Suppressor macrophage treated with lipopolysaccharide for 1 hour (primary cell): ENCODE results near the gene CATSPER1.

Experiments used
- DNase-seq, 3 donors: peaks; one replicate each; pipeline ENCODE4 v3.0.0-alpha.2; 2020 to 2022

CATSPER1 gene

DNA sequence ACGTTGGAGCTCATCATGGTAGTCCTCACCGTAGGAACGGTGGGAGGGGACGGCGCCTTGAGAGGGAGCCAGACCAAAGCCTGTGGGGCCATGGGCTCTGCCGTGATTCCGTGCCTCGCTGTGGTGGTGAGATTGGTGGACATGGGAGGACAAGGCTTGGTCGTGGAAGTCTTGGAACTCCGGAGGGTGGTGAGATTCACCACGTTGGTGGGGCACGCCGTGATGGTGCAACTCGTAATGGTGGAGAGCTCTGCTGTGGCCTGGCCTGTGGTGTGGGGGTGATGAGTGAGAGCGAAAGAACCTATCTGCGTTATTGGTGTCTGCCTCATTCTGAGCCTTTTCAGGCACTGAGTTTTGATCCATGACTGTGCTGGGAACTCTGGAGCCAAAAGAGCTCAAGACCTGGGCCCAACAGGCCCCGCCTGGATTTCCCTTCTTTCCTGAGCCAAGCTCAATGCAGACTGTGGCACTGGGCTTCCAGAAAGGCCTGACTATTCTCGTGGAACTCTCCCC, at the start of gene CATSPER1:
CATSPER1 (minus strand) TSS at position 463 of the 513 bp plus-strand sequence; CDS start at position 363, 100 bp downstream.
- peak in 1 of 3 donors; percentile 13 for DNase-seq

DNA sequence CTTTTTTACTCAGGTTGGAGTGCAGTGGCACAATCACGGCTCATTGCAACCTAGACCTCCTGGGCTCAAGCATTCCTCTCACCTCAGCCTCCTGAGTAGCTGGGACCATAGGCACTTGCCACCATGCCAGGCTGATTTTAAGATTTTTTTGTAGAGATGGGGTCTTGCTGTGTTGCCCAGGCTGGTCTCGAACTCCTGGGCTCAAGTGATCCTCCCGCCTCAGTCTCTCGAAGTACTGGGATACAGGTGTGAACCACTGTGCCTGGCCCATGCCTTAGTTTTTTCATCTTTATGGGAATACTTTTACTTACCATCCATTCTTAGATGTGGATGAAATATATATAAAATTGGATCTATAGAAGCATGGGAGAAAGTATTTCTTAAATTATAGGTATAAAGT, 49.0 kb upstream of the CATSPER1 start:
- no peak for DNase-seq

DNA sequence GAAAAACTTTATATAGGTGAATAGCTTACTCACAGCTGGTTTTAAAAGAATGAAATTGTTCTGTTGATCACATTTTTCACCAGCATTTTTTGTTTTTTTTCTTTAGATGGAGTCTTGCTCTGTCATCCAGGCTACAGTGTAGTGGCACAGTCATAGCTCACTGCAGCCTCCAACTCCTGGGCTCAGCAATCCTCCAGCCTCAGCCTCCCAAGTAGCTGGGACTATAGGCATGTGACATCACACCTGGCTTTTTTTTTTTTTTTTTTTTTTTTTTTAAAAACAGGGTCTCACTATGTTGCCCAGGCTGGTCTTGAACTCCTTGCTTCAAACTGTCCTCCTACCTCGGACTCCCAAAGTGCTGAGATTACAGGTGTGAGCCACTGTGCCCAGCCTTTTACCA, 47.4 kb upstream of the CATSPER1 start:
- DNase-seq: no peak

DNA sequence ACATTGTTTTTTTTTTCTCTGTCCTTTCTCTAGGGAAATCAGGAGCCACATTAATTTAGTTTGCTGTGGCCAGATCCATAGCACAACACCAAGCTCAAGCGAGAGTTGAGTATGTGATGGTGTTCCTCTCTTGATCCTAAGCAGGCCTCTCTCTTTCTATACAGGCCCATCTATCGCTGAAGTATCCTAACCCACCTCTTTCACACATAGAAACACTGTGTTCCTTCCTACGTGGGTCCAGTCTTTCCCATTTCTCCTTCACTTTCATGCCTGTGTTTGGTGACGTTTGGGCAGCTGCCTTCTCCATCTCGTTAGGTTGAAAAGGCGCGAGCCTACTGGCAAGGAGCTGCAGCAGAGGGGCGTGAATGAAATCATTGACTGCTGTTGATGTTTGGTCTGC, 46.2 kb upstream of the CATSPER1 start:
- DNase-seq: no peak

DNA sequence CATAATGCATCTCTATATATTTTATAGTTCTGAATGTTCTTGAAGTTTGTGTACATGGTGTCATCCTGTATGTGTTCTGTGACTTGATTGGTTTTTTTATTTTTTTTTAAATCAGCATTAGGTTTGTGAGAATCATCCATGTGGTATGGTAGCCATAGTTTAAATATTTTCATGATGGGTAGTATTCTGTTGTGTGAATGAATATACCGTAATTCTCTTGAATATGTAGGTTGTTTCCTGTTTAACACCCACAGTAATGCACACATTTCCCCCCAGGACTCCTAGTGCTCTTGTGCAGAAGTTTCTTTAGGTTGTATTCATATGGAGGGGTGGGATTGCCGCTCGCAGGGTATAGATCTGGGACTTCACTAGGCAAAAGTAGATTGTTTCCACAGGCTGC, 45.8 kb upstream of the CATSPER1 start:
- no peak for DNase-seq

DNA sequence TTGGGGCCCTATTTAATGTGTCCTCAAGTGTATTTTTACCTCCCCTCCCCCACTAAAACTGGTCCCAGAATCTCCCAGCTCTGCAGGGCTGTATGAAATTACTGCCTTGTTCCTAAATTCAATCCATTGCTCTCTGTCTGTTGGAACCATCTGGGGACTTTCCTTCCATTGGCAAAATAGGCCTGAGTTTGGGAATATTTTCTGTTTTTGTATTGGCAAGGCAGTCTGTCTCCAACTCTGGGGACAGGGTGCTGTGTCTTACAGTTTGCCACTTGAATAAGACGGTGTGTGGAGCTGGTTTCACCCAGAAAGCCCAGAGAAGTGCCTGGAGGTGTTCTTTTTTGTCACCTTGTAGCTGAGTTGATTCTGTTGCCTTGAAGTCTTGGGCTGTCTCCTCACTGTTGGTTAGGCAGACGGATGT, 45.1 kb upstream of the CATSPER1 start:
- peak in 1 of 3 donors; percentile 19 for DNase-seq

DNA sequence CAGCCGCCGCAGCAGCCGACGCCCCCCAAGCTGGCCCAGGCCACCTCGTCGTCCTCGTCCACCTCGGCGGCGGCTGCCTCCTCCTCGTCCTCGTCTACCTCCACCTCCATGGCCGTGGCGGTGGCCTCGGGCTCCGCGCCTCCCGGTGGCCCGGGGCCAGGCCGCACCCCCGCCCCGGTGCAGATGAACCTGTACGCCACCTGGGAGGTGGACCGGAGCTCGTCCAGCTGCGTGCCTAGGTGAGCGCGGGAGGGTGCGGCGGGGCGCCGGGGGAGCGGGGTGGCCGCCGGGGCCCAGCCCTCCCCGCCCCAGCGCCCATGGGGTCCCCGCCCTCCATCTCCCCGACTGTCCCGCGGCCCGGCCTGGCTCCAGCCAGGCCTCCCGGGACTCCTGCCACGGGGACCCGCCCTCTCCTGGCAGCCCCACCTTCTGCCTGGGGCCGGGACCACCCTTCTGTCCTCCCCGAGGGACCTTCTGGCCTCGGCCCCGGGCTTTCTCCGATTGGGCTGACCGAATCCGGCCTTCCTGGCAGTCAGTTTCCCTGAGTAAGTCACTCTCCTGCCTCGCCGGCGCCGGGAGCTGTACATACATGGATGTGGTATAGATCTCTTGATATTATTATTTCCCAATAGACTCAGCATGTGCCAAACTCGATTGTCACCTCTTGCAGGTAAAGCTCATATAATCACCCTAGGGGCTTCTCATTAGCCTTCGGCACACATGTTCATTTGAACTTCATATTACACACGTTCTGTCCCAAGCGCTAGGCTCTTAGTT, 44.5 kb upstream of the CATSPER1 start:
- DNase-seq: peak in 2 of 3 donors; percentile 25 to 49

DNA sequence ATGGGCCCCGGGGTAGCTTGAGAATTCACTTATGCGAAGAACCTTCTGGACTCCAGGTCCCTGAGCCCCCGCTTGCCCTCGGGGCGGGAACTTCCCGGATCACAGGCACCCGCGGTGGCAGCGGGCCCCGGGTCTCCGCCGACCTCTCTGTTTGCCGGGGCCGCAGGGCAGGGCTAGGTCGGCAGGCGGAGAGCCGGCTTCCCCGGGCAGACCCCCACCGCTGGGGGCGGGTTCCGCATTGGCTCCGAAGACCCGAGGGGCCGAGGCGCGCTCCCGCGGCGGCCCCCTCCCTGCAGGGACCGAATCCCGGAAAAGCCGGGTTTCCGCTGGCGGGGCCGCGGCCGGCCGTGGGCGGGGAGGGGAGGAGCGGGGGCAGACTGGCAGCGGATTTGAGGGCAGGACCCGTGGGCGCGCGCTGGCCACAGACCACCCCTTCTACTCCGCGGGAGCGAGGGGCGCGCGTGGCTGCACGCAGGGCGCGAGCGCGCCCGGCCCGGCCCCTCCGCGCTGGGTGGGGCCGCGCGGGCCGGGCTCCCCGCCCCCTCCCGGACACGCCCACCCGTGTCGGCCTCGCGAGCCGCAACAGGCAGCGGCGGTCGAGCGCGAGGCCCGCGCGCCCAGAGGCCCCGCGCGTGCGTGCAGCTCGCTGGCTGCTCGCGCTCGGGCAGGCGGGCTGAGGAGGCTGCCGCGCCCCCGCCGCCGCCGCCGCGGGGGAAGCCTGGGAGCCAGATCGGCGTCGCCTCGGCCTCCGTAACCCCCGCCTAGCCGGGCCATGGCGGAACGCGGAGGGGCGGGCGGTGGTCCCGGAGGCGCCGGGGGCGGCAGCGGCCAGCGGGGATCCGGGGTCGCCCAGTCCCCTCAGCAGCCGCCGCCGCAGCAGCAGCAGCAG, 43.7 kb upstream of the CATSPER1 start, which contains the start of gene PACS1:
PACS1 (plus strand) TSS at position 558 of the 889 bp plus-strand sequence; CDS start at position 773, 215 bp downstream.
- DNase-seq: peak; percentile 74 to 93 (median 87)

DNA sequence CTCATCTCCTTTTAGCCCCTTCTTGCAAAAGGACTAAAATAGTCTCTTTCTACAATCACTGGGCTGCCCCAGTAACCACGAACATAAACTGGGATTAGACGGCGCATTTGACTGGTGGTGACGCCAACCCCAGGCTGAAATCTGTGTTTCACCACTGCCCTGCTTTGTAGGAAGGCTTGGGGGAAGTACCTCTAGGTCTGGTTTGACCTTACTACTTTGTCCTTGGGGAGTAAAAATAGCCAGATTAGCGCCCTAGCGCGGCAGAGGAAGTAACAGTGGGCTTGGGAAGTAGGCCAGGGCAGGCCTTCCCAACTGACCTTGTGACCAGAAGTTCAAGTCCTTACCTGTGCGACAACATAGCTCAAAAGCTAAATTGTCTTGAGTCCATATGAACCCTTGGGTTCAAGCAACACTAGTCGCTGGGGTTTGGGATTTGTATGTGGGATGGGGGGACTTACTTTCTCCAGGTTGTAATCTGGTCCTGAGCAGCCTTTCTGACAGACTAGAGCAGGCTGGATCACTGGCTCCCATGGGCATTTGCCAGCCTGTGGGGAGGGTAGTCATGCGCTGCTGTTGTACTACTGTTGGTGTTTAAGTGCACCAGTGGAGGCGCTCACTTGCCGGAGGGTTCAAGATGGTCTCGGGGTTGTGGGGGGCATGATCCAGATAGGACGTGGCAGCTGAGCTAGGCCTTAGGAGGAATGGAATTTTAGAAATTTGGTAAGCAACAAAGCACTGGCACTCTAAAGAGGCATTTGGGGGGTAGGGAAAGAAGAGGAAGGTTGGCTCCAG, 42.8 kb upstream of the CATSPER1 start:
- peak; percentile 87 to 91 (median 89) for DNase-seq

DNA sequence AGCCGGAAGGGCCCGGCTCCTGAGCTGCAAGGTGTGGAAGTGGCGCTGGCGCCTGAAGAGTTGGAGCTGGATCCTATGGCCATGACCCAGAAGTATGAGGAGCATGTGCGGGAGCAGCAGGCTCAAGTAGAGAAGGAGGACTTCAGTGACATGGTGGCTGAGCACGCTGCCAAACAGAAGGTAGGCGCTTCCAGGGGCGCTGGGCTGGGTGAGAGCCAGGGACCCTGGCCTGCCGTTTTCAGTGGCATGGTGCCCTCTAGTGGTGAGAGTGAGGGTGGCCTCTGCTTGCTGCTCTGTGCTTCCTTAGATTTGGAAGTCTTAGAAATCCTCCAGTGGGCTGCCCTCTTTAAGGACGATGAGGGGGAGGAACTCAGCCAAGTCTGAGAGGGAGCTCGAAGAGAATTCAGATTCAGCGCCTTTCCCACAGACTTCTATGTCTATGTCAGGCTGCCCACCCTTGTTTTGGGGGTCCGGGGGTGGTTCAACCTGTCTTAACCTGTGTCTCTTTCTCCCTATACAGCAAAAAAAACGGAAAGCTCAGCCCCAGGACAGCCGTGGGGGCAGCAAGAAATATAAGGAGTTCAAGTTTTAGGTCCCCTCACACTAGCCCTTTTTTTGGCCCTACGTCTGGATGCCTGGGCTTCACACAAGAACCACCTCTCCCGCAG, 42.0 kb upstream of the CATSPER1 start:
- DNase-seq: peak; percentile 75 to 85 (median 84)

DNA sequence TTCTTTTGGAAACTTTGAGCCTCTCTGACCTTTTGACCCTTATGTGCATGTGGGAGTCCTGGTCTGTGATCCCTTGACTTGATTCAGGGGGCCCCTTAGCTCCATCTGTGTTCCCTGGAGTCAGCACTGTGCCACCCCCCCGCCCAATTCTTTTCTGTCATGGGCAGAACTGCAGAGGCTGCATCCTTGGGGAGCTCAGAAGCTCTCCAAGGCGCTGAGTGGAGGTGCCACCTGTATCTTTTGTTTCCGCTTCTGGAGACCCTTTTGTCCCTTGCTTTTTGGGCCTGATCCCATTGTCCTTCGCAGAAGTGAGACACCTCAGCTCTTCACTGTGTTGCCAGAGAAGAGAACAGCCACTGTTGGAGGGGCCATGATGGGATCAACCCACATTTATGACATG, 41.4 kb upstream of the CATSPER1 start:
- no peak for DNase-seq

DNA sequence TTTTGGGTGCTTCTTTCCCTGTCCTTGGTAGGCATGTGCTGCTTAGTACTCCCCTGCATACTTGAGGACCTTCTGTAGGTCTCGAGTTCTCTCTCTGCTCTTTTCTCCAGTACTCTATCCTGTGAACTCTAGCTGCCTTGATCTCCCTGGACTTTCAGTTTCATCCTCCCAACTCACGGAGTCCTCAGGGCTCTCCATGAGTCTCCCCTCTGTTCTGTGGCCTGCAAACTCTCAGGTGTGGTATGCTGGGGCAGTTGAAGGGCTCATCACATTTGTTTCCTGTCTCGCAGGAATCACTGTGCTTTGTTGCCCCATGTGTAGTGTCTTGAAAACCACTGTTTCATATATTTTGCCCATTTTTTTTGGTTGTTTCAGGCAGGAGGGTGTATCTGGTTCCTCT, 40.5 kb upstream of the CATSPER1 start:
- peak in 1 of 3 donors; percentile 20 for DNase-seq

DNA sequence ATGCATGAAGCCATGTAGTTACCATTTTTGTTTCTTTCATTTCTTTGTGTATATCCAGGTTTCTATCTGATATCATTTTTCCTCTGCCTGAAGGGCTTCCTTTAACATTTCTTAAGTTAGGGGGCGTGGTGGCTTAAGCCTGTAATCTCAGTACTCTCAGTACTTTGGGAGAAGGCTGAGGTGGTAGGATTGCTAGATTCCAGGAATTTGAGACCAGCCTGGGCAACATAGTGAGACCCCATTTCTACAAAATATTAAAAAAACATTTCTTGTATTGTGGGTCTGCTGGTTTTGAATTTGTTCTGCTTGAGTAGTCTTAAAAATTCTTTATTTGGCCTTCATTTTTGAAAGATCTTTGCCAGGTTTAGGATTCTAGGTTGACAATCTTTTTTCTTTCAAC, 38.3 kb upstream of the CATSPER1 start:
- no peak for DNase-seq

DNA sequence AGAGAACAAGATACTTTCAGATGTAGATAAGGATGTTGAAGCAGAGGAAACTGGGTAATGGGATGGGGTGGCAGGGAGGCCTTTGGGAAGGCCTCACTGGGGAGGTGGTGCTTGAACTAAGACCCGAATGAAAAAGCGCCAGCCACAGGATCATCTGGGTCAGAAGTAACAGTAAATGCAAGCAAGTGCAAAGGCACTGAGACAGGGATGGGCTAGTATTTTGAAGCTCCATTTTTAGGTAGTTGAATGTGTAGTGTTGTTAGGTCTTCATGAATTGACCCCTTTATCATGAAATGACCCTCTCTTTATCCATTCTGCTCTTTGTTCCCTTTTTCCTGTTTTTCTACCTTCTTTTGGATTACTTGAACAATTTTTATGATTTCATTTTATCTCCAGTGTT, 37.6 kb upstream of the CATSPER1 start:
- DNase-seq: no peak

DNA sequence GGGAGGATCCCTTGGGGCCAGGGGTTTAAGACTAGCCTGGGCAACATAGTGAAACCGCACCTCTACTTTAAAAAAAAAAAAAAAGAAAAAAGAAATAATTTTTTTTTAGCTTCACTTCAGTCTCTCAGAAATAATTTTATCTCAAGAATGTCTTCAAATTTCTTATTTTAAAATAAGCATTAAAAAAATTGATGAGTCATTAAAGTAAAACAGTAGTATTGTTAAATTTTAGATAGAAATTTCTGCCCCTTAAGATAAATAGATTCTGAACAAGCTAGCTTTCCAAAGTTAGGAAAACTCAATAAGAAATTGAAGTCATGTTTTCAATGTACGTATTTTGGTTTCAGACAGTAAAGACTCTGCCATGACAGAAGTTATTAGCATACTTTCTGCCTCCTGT, 36.1 kb upstream of the CATSPER1 start:
- no peak for DNase-seq

DNA sequence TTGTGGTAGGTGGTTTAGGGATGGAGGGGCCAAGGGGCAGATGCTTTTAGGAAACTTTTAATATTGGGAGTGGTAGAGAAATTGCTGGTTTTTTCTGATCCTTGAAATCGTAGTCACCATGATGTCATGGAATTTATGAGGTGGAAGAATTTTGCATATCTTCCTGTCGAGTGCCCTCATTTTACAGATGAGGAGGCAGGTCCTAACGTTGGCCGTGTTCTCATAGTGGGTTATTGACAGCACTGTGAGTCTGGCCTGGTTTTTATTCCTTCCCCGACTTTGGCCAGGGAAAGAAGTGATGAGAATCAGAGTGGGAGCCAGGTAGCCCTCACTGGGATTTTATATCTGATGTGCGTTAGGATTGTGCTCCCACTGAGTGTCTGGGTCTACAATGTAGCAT, 35.0 kb upstream of the CATSPER1 start:
- no peak for DNase-seq

DNA sequence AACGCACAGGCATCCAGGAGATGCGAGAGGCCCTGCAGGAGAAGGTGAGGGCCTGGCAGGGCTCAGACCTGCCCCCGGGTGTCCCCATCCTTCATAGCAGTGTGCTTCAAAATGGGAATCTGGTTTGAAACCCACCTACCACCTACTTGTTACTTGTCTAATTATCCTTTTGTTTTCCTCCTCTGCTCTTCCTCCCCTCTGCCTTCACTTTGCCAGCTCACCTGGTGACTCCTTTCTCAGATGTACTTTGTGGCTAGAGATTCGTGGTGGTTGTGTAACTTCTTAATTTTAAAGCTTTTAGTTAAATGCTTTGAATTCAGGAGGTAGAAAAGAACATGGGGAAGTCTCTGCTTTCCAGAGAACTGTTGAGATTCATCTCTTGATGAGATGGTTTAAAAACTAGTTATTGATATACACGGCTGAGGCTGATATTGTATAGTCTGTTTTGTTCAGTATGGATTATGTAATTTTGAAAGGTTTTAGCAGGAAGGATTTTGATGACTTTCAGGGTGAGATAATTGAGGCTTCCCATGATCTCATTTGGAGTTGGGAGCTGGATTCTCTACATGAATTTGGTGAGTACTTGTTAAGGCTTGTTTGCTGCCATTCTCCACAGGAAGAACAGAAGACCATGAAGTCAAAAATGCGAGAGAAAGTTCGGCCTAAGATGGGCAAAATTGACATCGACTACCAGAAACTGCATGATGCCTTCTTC, 33.8 kb upstream of the CATSPER1 start:
- no peak for DNase-seq

DNA sequence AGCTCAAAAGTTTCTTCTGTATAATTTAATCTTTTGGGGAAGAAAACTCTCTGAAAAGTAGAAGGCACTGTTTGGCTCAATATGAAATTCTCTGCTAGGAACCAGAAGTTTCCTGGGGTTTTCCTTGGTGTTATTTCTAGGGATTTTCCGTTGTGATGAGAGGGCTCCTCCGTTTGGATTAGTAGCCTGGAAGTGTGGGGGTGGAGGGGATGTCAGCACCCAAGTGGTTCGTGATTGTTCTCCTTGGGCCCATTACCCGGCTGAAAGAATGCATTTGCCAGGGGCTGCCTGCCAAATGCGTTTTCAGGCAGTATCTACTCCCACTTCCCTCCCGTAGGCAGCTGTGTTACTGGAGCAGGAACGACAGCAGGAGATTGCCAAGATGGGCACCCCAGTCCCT, 30.2 kb upstream of the CATSPER1 start:
- DNase-seq: peak; percentile 74 to 82 (median 77)

DNA sequence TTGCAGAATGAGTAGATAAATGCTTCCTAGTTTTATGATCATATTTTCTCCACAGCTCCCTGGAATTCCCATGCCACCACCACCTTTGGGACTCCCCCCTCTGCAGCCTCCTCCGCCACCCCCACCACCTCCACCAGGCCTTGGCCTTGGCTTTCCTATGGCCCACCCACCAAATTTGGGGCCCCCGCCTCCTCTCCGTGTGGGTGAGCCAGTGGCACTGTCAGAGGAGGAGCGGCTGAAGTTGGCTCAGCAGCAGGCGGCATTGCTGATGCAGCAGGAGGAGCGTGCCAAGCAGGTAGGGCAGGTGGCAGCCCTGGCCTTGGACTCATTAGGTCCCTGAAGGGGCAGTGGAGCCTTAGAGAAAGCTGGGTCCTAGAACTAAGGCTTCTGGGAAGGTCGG, 28.7 kb upstream of the CATSPER1 start:
- DNase-seq: no peak

DNA sequence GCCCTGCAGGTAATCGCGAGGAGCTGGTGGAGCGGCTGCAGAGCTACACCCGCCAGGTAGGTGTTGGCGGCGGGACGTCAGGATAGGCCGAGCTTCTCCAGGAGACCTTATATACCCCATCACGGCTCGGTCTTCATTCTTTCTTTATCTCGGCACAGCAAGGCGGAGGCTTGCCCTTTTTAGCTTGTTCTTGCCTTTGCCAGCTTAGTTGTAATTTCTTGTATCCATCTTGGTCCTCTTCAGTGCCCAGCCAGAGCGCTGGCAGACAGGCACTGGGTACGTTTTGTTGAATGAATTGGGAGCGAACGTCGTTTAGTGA, 26.3 kb upstream of the CATSPER1 start:
- DNase-seq: no peak
